GM04504 (cell line): ENCODE measurements around the gene MRPL17.

Experiments used
- DNase-seq: peaks from one replicate; pipeline ENCODE4 v3.0.0-alpha.2; 2012; ENCODE audit warnings: low read depth

Gene MRPL17

GRCh38 chr11:6682591-6682935, 577 bp downstream of the MRPL17 start:
- no peak for DNase-seq

GRCh38 chr11:6681949-6682348, 1.2 kb downstream of the MRPL17 start:
- DNase-seq, result no peak

- no peak for DNase-seq
These were observed 1.6 kb downstream of the MRPL17 start for GRCh38 chr11:6681505-6681904.

- no peak for DNase-seq
These were observed 6.1 kb downstream of the MRPL17 start for GRCh38 chr11:6677018-6677417.

- no peak for DNase-seq
These were observed 8.3 kb downstream of the MRPL17 start for GRCh38 chr11:6674862-6675261.

- no peak for DNase-seq
These were observed 8.9 kb downstream of the MRPL17 start for GRCh38 chr11:6674219-6674597.

- no peak for DNase-seq
These were observed 9.5 kb downstream of the MRPL17 start for GRCh38 chr11:6673523-6674218.

- no peak for DNase-seq
These were observed 11.1 kb downstream of the MRPL17 start for GRCh38 chr11:6671991-6672390.

GRCh38 chr11:6670202-6670830, 12.8 kb downstream of the MRPL17 start:
- no peak for DNase-seq

GRCh38 chr11:6667733-6668374, 15.3 kb downstream of the MRPL17 start:
- DNase-seq, result no peak

GRCh38 chr11:6666302-6667183, 16.6 kb downstream of the MRPL17 start:
- DNase-seq, result no peak

GRCh38 chr11:6664551-6664950, 18.6 kb downstream of the MRPL17 start:
- DNase-seq, result no peak

GRCh38 chr11:6663794-6664469, 19.2 kb downstream of the MRPL17 start:
- DNase-seq, result no peak

- DNase-seq, result no peak
These were observed 22.4 kb downstream of the MRPL17 start for GRCh38 chr11:6660712-6661111.

- DNase-seq, result no peak
These were observed 24.5 kb downstream of the MRPL17 start for GRCh38 chr11:6658647-6659046.

GRCh38 chr11:6657346-6657745, 25.8 kb downstream of the MRPL17 start:
- no peak for DNase-seq

- no peak for DNase-seq
These were observed 26.2 kb downstream of the MRPL17 start for GRCh38 chr11:6656936-6657335.

- no peak for DNase-seq
These were observed 26.6 kb downstream of the MRPL17 start for GRCh38 chr11:6656584-6656915.

GRCh38 chr11:6655790-6656583, 27.2 kb downstream of the MRPL17 start, which contains the start of gene DCHS1:
TSS of gene DCHS1 (minus strand) at chr11:6655809. CDS start at chr11:6641613, 14,196 bp downstream.
- DNase-seq, result no peak

- no peak for DNase-seq
These were observed 27.9 kb downstream of the MRPL17 start for GRCh38 chr11:6655020-6655789.
